PC-9 (cell line): ENCODE data around the gene BEST3.

Experiments
- EZH2 ChIP-seq: fragments of 200-600 bp; sonication (generic); IDR thresholded peaks from 2 replicates; pipeline ENCODE4 v1.8.0; 2017; ENCODE audit warnings: antibody characterized with exemption, low read depth
- TF ChIP-seq, protein P1 (sequence below): fragments of 200-600 bp; sonication (generic); conservative IDR thresholded peaks from 2 replicates; pipeline ENCODE4 v1.6.1; 2017; ENCODE audit warnings: mixed run types, antibody characterized with exemption, mild to moderate bottlenecking, moderate library complexity

DNA sequence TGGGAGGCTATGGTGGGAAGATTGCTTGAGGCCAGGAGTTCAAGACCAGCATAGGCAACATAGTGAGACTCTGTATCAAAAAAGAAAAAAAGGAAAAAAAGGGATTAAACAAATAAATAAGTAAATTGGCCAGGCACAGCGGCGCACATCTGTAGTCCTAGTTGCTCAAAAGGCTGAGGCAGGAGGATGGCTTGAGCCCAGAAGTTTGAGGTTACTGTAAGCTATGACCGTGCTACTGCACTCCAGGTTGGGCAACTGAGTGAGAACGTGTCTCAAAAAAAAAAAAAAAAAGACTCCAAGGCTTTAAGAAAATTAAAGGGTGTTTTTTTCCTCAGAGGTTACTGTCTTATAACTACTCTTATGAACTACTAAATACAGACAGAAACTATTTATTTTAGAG, 11.7 kb downstream of the BEST3 start:
- TF ChIP-seq, protein P1, sequence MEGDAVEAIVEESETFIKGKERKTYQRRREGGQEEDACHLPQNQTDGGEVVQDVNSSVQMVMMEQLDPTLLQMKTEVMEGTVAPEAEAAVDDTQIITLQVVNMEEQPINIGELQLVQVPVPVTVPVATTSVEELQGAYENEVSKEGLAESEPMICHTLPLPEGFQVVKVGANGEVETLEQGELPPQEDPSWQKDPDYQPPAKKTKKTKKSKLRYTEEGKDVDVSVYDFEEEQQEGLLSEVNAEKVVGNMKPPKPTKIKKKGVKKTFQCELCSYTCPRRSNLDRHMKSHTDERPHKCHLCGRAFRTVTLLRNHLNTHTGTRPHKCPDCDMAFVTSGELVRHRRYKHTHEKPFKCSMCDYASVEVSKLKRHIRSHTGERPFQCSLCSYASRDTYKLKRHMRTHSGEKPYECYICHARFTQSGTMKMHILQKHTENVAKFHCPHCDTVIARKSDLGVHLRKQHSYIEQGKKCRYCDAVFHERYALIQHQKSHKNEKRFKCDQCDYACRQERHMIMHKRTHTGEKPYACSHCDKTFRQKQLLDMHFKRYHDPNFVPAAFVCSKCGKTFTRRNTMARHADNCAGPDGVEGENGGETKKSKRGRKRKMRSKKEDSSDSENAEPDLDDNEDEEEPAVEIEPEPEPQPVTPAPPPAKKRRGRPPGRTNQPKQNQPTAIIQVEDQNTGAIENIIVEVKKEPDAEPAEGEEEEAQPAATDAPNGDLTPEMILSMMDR, result no peak
- TF ChIP-seq EZH2, result no peak
